Thoracic aorta (tissue), 2 donors: Measurements from ENCODE around the gene FLVCR1. TPM values are rescaled to one million over a fixed set of nuclear protein-coding genes. Genes with fewer than 3 reads are reported as not detected.

Experiments
- ATAC-seq: fragments of 150-250 bp; one replicate; pipeline ENCODE4 v1.8.0; 2017; ENCODE audit warnings: low read depth; ENCODE audit not compliant: insufficient number of reproducible peaks, low FRiP score
- DNase-seq: peaks from one replicate; pipeline ENCODE4 v3.0.0-alpha.2; 2020; ENCODE audit warnings: low spot score
- H3K27ac ChIP-seq, 2 donors: fragments of 200-600 bp; sonication (generic); 1 replicate in 1 of 2; 2 replicates in 1 of 2; pipeline ENCODE4 v1.5.1; 2016; ENCODE audit warnings: mild to moderate bottlenecking in 2 of 2, moderate library complexity in 2 of 2
- H3K27me3 ChIP-seq: fragments of 200-600 bp; sonication (generic); replicated peaks from 2 replicates; pipeline ENCODE4 v1.6.0; 2016; ENCODE audit warnings: mild to moderate bottlenecking; ENCODE audit not compliant: insufficient read depth
- H3K36me3 ChIP-seq: fragments of 200-600 bp; sonication (generic); one replicate; pipeline ENCODE4 v1.5.1; 2016
- H3K4me1 ChIP-seq, 2 donors: fragments of 200-600 bp; sonication (generic); 1 replicate in 1 of 2; 2 replicates in 1 of 2; pipeline versions ENCODE4 v1.5.1 to v1.6.0; 2016; ENCODE audit warnings: low read depth in 2 of 2, mild to moderate bottlenecking in 1 of 2; ENCODE audit not compliant: control insufficient read depth in 1 of 2
- H3K4me3 ChIP-seq: fragments of 200-600 bp; sonication (generic); 2 replicates; pipeline ENCODE4 v1.5.1; 2016; ENCODE audit warnings: mild to moderate bottlenecking
- H3K9me3 ChIP-seq: fragments of 200-600 bp; sonication (generic); 2 replicates; pipeline ENCODE4 v1.5.1; 2016
- CTCF ChIP-seq: fragments of 200-600 bp; sonication (generic); IDR thresholded peaks from one replicate; pipeline ENCODE4 v1.5.1; 2019; ENCODE audit warnings: antibody characterized with exemption
- total RNA-seq, 2 donors: library from RNA; depleted of rRNA; stranded (reverse); fragments of >200 nt; gene quantifications; one replicate each; pipeline versions ENCODE4 v1.1.0 to v1.2.3, GENCODE V29; 2016

The FLVCR1 gene
- total RNA-seq, 2 donors from 2014 or later: 7.6 to 12.0 TPM

GRCh38 chr1:212864201-212864600 is 6.1 kb downstream of the FLVCR1 start:
- no peak for TF ChIP-seq CTCF
- ATAC-seq: no peak

DNA sequence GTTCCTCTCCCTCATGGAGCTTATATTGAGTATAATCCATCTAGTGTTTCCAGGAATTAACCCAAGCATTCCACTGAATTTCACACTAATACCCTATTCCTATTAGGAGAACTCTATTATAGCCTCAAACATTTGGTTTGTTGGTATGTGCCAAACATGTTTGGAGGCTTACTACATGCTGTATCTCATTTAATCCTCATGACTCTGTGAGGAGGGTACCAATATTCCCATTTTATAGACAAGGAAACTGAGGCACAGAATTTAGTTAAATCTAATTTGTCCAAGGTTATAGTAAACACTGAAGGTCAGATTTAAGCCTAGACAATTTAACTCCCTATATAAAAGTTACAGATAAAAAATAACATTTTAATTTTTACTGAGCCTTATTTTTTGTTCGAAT is 9.1 kb downstream of the FLVCR1 start:
- no peaks in the 10 kb centered on the region for H3K9me3 ChIP-seq
- no peaks in the 10 kb centered on the region for H3K4me1 ChIP-seq
- H3K27me3 ChIP-seq: no peaks in the 10 kb centered on the region
- no peak for TF ChIP-seq CTCF
- no peak overlapping the region for H3K4me3 ChIP-seq
- DNase-seq (no peak), ATAC-seq (no peak)
- no peaks in the 10 kb centered on the region for H3K36me3 ChIP-seq
- no peak overlapping the region for H3K27ac ChIP-seq

More at GRCh38 chr1:212864201-212864600, 6.1 kb downstream of the FLVCR1 start:
- no peak for DNase-seq
- H3K4me1 ChIP-seq: peaks cover 14 to 15% of the 10 kb centered on the region in 2 donors
- H3K36me3 ChIP-seq: no peaks in the 10 kb centered on the region
- no peaks in the 10 kb centered on the region for H3K27me3 ChIP-seq
- H3K4me3 ChIP-seq: no peak overlapping the region
- H3K27ac ChIP-seq: no peak overlapping the region
- H3K9me3 ChIP-seq: no peaks in the 10 kb centered on the region

- ATAC-seq (no peak), DNase-seq (no peak)
- Histone ChIP-seq H3K4me3 (no peak overlapping the region), H3K9me3 (no peaks in the 10 kb centered on the region), H3K36me3 (no peaks in the 10 kb centered on the region), H3K27ac (no peak overlapping the region), H3K27me3 (no peaks in the 10 kb centered on the region), H3K4me1 (no peaks in the 10 kb centered on the region)
- no peak for TF ChIP-seq CTCF
These were observed 13.9 kb downstream of the FLVCR1 start for GRCh38 chr1:212871976-212872375.

DNA sequence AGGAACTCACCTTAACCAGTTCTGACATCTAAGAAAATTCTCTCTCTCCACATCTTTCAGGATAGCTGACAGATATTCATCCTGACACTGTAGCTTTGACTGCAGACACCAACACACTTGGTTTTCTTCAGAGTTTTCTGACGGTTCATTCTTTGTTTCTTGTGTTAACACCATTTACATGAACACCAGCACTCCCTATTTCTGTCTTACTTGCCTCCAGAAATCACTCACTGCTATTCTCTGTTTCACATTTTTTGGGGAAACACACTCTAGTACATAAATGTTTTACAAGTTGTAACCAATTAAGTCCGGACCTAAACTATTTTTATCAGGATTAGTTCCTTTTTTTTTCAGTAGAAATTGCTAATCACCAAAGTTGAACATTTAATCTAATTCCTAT is 15.4 kb downstream of the FLVCR1 start:
- no peaks in the 10 kb centered on the region for H3K27me3 ChIP-seq
- ATAC-seq (no peak), DNase-seq (no peak)
- no peak overlapping the region for H3K27ac ChIP-seq
- H3K4me3 ChIP-seq: no peak overlapping the region
- TF ChIP-seq CTCF: no peak
- H3K4me1 ChIP-seq: no peaks in the 10 kb centered on the region
- peaks cover 3% of the 10 kb centered on the region for H3K36me3 ChIP-seq
- H3K9me3 ChIP-seq: no peaks in the 10 kb centered on the region

DNA sequence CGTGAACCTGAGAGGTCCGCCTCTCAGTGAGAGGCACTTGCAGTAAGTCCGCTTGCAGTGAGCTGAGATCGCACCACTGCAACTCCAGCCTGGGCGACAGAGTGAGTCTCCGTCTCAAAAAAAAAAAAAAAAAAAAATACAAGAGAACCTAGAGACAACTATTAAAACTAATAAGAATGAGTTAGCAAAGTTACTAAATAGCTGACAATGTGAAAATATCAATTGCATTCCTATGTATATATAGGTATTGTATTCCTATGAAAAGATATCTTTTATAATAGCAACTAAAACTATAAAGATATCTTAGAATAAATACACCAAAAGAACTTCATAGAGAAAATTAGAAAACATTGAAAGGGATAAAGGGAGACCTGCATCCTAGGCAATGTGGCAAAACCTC is 20.3 kb downstream of the FLVCR1 start:
- H3K36me3 ChIP-seq: peaks cover 3% of the 10 kb centered on the region
- H3K4me1 ChIP-seq: no peaks in the 10 kb centered on the region
- TF ChIP-seq CTCF: no peak
- no peak overlapping the region for H3K27ac ChIP-seq
- ATAC-seq: no peak
- no peak for DNase-seq
- H3K27me3 ChIP-seq: no peaks in the 10 kb centered on the region
- no peak overlapping the region for H3K4me3 ChIP-seq
- H3K9me3 ChIP-seq: no peaks in the 10 kb centered on the region
